Esophagus squamous epithelium (tissue), 4 donors: ENCODE data around the gene KCND1.

Experiments used
- POLR2A ChIP-seq, 4 donors: fragments of 450-650 bp; IDR thresholded peaks; one replicate each; pipeline ENCODE4 v1.6.1; 2017; ENCODE audit warnings: antibody characterized with exemption in 4 of 4, mild to moderate bottlenecking in 4 of 4, moderate library complexity in 3 of 4
- TF ChIP-seq, protein P1 (sequence below), 6 experiments: fragments of 450-650 bp in 4 of 6; fragments of 200-600 bp in 2 of 6; sonication (generic) in 2 of 6; IDR thresholded peaks; one replicate each; pipeline ENCODE4 v1.5.1; 2016 to 2019; ENCODE audit warnings: antibody characterized with exemption in 6 of 6, mild to moderate bottlenecking in 4 of 6, moderate library complexity in 4 of 6

DNA sequence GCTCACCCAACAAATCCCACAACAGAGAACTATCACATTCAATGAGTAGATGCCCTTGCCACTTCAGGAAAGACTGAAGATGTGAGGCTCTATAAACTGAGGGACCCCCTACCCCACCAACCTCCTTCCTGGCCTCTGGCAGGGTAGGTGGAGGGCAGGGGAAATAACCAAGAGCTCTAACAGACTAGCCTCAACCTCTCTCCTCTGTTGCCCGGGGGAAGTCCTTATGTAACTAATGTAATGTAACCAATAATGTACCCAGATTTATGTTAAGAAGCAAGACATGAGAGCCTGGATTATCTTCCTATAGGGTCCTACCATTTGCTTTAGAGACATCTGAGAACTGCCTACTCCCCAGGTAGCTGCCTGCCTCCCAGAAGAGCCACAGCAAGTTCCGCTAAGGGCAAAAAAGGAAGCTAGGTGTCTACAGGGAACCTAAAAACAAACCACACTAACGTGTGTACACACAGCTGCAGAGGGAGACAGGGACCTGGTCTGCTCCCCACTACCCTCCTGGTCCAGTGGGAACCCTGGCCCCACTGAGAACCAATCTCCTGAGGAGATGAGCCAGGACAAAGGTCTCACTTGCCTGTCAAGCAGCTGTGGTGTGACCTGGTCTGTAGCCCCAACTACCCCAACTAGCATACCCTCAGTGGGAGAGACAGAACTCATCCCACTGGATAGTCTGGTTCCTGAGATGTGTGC, 32.0 kb downstream of the KCND1 start:
- peak in 1 of 4 donors; percentile 14 for TF ChIP-seq POLR2A (IDR thresholded peaks at IDR 0.05)
- TF ChIP-seq, protein P1, sequence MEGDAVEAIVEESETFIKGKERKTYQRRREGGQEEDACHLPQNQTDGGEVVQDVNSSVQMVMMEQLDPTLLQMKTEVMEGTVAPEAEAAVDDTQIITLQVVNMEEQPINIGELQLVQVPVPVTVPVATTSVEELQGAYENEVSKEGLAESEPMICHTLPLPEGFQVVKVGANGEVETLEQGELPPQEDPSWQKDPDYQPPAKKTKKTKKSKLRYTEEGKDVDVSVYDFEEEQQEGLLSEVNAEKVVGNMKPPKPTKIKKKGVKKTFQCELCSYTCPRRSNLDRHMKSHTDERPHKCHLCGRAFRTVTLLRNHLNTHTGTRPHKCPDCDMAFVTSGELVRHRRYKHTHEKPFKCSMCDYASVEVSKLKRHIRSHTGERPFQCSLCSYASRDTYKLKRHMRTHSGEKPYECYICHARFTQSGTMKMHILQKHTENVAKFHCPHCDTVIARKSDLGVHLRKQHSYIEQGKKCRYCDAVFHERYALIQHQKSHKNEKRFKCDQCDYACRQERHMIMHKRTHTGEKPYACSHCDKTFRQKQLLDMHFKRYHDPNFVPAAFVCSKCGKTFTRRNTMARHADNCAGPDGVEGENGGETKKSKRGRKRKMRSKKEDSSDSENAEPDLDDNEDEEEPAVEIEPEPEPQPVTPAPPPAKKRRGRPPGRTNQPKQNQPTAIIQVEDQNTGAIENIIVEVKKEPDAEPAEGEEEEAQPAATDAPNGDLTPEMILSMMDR (IDR thresholded peaks at IDR 0.05) = no peak
